Colonic mucosa (tissue), 4 donors: ENCODE data around the gene CDC42BPB. TPM values are rescaled to one million over a fixed set of nuclear protein-coding genes. Genes with fewer than 3 reads are reported as not detected.

Source experiments
- DNase-seq: peaks from one replicate; pipeline ENCODE4 v3.0.0-alpha.2; 2020
- H3K27ac ChIP-seq: fragments of 200-600 bp; one replicate; pipeline ENCODE4 v1.8.0; 2021
- H3K27me3 ChIP-seq: fragments of 200-600 bp; one replicate; pipeline ENCODE4 v1.8.0; 2021
- H3K36me3 ChIP-seq: fragments of 200-600 bp; one replicate; pipeline ENCODE4 v1.8.0; 2021
- H3K4me1 ChIP-seq: fragments of 200-600 bp; one replicate; pipeline ENCODE4 v1.8.0; 2021; ENCODE audit warnings: mild to moderate bottlenecking
- H3K4me3 ChIP-seq: fragments of 200-600 bp; one replicate; pipeline ENCODE4 v1.8.0; 2021
- H3K9ac ChIP-seq, 2 donors: one replicate each; pipeline ENCODE4 v1.7.0; 2013; ENCODE audit warnings: control low read depth in 2 of 2, low read depth in 2 of 2, low read length in 2 of 2
- H3K9me3 ChIP-seq: fragments of 200-600 bp; one replicate; pipeline ENCODE4 v1.8.0; 2021
- intact Hi-C: fragments of 100-400 bp; cut with DNase I; formaldehyde crosslinking; loops from one replicate; pipeline ENCODE4 v1.14.1; 2022
- total RNA-seq, 2 donors: library from RNA; stranded (reverse); fragmentation: NEBNext Ultra II Directional in 1 of 2; extraction: Animal tissue kit (Norgen Biotek cat#: 25700) in 1 of 2; gene quantifications; one replicate each; pipeline ENCODE4 v1.2.1, GENCODE V29; 2021
- TF ChIP-seq, protein P1 (sequence below): fragments of 200-600 bp; IDR thresholded peaks from one replicate; pipeline ENCODE4 v1.8.0; 2022; ENCODE audit warnings: antibody characterized with exemption, mild to moderate bottlenecking
- donor health status: healthy.
- donor health status: DM: no; HTN: no; CAD: no.
- donor health status: DM: no; HTN: no; CAD: no.

CDC42BPB gene
- total RNA-seq, 2 donors from 2014 or later = 67.9 to 83.8 TPM

DNA sequence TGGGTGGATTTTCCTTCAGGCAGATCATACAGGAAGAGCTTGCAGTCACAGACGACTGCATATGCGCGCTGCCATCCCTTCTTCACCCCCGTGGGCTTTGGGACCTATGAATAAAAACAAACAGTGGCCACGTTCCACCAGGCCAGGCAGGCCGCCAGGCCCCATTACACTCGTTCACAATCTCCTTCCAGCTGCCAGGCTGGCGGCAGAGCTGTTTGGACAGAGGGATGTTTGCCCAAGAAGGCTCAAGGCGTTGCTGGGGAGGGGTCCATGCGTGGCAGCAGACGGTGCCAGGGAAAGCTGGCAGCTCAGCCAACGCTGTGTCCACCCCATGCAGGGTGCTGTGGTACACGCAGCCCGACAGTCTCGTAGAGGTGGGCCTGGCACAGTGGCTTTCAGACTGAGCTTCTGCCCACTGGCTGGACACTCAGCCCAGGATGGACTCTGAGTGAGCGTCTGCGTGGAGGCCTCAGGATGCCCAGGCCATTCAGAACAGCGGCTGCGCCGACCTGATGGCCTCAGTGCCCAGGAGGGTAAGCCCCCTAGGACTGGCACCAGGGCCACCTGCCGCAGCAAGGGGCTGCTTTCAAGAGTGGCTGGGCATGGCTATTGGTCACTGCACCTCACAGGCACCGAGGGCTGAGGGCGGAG, 107.4 kb downstream of the CDC42BPB start:
- Histone ChIP-seq H3K27me3 (no peaks in the 10 kb centered on the region), H3K27ac (no peak overlapping the region), H3K36me3 (peaks cover 28% of the 10 kb centered on the region), H3K4me1 (no peaks in the 10 kb centered on the region), H3K9me3 (no peaks in the 10 kb centered on the region), H3K9ac (no peak overlapping the region), H3K4me3 (no peak overlapping the region)
- TF ChIP-seq, protein P1, sequence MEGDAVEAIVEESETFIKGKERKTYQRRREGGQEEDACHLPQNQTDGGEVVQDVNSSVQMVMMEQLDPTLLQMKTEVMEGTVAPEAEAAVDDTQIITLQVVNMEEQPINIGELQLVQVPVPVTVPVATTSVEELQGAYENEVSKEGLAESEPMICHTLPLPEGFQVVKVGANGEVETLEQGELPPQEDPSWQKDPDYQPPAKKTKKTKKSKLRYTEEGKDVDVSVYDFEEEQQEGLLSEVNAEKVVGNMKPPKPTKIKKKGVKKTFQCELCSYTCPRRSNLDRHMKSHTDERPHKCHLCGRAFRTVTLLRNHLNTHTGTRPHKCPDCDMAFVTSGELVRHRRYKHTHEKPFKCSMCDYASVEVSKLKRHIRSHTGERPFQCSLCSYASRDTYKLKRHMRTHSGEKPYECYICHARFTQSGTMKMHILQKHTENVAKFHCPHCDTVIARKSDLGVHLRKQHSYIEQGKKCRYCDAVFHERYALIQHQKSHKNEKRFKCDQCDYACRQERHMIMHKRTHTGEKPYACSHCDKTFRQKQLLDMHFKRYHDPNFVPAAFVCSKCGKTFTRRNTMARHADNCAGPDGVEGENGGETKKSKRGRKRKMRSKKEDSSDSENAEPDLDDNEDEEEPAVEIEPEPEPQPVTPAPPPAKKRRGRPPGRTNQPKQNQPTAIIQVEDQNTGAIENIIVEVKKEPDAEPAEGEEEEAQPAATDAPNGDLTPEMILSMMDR = no peak
- intact Hi-C loops = no loop called here
- no peak for DNase-seq

DNA sequence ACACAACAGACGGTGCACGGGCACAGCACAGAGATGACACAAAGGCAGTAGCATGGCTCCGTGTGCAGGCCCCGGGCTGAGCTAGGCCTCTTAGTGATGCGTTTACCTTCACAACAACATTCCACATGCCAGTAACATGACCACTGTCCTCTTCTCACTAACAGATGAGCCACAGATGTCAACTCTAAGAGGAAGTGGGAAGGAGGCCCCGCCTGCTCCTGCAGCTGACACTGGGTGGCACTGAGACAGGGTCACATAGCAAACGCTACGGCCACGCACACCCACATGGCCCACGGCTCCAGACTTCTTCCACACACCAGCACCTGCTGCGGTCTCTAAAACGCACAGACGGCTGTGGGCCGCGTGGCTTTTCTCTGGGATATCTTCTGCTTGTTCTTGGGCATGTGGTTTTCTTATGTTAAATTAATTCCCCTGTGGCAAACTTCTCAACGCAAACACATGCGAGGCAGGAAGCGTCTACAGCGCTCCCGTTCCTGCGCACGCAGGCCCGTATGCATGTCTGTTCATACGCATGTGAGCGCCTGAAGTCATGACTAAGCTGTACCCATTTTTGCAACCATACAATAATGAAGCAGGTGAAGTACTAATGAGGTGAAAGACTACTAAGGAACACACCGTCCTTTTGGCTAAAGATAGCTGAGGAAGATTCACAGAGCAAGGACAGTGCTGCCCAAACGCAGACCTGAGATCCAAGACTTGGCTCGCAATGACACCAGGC, 108.1 kb downstream of the CDC42BPB start:
- DNase-seq = no peak
- Histone ChIP-seq H3K9ac (no peak overlapping the region), H3K27me3 (no peaks in the 10 kb centered on the region), H3K4me3 (no peak overlapping the region), H3K9me3 (no peaks in the 10 kb centered on the region), H3K36me3 (peaks cover 32% of the 10 kb centered on the region), H3K4me1 (no peaks in the 10 kb centered on the region), H3K27ac (no peak overlapping the region)
- intact Hi-C loops = no loop called here
- TF ChIP-seq, protein P1 = no peak

DNA sequence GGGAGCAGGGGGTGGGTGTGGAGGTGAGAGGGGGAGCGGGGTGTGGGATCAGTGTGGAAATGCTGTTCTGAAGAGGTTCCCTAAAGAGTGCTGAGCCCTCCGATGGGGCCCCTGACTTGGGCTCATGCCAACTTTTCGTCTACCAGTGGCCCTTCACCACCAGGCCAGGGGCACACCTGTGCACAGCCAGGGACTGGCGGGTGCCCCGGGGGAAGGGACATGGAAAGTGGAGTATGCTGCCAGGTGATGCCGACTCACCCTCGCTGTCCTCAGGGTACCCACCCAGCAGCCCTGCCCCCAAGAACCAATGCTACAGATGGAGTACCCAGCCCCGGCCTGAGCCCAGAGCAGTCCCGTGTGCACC, 108.7 kb downstream of the CDC42BPB start:
- TF ChIP-seq, protein P1 = no peak
- Histone ChIP-seq H3K27ac (no peak overlapping the region), H3K4me1 (no peaks in the 10 kb centered on the region), H3K36me3 (peaks cover 29% of the 10 kb centered on the region), H3K4me3 (no peak overlapping the region), H3K9ac (no peak overlapping the region), H3K27me3 (no peaks in the 10 kb centered on the region), H3K9me3 (no peaks in the 10 kb centered on the region)
- intact Hi-C loops = no loop called here
- DNase-seq = no peak

DNA sequence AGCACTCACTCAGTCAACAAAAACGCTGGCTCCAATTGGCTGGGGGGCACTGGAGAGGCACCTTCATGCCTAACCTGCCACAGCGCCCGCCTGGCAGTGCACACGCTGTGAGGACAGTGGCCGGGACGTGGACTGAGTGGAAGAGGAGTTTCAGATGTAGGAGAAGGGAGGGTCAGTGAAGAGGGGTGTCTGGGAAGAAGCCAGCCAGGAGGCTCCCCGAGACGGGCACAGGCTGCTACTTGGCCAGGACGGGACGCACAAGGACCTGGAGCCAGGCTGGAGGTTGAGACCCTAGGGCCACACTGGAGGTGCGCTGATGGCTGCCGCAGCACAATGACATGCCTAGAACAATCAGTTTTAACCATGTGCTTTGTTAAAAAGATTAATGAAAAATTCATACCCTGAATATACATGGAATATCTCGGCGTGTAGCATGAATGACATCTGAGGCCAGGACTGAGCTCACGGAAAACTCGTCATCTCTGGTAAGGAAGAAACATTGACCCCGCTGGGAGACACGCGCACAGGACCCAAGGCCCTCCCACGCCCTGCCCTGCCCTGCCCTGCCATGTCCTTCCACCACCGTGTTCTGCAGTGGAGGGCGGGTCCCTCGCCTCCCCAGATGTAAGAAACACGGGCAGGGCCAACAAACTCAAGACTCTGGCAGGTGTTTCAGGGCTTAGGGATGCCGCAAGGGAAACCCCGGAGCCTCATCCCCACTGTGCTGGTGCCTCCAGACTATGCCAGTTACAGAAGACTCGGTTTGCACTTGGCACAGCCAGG, 109.8 kb downstream of the CDC42BPB start:
- H3K9me3 ChIP-seq = no peaks in the 10 kb centered on the region
- H3K36me3 ChIP-seq = peaks cover 23% of the 10 kb centered on the region
- TF ChIP-seq, protein P1 = no peak
- H3K27me3 ChIP-seq = no peaks in the 10 kb centered on the region
- no peak for DNase-seq
- H3K4me1 ChIP-seq = no peaks in the 10 kb centered on the region
- intact Hi-C loops = no loop called here
- H3K9ac ChIP-seq = no peak overlapping the region
- H3K4me3 ChIP-seq = no peak overlapping the region
- no peak overlapping the region for H3K27ac ChIP-seq

DNA sequence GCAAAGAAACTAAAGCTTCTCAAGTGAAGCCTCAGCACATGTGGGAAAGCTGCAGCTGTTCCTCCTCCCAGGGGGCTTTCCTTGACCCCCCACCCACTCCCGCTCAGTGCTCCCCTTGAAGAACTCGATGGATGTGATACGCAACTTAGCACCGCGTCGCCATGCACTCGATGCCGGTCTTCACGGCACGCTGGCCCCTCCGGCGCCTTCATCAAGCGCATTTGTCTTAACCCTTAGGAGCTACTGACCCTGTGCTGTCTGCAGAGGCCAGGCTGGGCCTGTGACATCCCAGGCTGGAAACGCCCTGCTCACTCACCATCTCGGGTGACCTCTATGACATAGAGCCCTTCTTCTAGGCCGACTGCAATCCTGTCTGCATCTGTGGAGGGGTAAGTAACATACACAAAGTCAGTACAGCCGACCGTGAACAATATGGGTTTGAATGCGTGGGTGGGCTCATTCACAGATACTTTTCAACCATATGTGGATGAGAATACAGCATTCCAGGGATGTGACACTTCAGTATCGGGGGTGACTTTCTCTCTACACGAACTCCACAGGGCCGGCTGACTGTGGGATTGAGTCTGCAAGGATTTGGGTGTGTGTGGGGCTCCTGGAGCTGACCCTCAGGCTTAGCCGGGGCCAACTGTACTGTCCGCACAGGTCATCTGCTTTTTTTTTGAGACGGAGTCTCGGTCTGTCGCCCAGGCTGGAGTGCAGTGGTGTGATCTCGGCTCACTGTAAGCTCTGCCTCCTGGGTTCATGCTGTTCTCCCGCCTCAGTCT, 111.8 kb downstream of the CDC42BPB start:
- H3K4me1 ChIP-seq = no peaks in the 10 kb centered on the region
- TF ChIP-seq, protein P1 = no peak
- H3K36me3 ChIP-seq = peaks cover 23% of the 10 kb centered on the region
- no peak for DNase-seq
- H3K27ac ChIP-seq = no peak overlapping the region
- H3K9me3 ChIP-seq = no peaks in the 10 kb centered on the region
- no peaks in the 10 kb centered on the region for H3K27me3 ChIP-seq
- H3K4me3 ChIP-seq = no peak overlapping the region
- intact Hi-C loops = no loop called here
- H3K9ac ChIP-seq = no peak overlapping the region
